Measurements from ENCODE around the gene VIPR1.

DNA sequence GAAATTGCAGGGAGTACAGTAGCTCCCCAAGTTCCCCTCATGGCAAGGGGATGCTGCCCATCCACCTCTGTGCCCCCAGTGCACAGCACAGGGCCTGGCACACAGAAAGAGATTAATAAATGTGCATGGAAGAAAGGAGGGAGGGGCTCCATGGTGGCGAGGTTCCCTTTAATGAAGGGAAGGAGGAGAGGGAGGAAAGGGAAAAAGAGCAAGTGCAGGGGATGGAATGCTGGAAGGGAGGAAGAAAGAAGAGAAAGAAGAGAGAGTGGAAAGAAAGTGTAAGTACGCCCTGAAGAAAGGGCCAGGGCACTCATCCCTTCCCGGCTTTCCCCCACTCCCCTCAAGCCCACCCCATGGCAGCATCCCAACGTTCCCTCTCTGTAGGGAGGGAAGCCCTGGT, 1.5 kb upstream of the VIPR1 start:
- TF ChIP-seq TARDBP (IDR thresholded peaks at IDR 0.05) (no peak), FOXA1 (IDR thresholded peaks at IDR 0.05) (no peak), FOXM1 (IDR thresholded peaks at IDR 0.05; ENCODE audit: borderline replicate concordance) (no peak), LEF1 (IDR thresholded peaks at IDR 0.05; ENCODE audit: borderline replicate concordance) (no peak), FOXK2 (IDR thresholded peaks at IDR 0.05) (no peak), CTBP1 (IDR thresholded peaks at IDR 0.05; ENCODE audit: borderline replicate concordance) (no peak), HDGF (IDR thresholded peaks at IDR 0.05; ENCODE audit: borderline replicate concordance) (no peak), SUZ12 (IDR thresholded peaks at IDR 0.05) (no peak), ELF4 (IDR thresholded peaks at IDR 0.05) (no peak)
- TF ChIP-seq, protein P1, sequence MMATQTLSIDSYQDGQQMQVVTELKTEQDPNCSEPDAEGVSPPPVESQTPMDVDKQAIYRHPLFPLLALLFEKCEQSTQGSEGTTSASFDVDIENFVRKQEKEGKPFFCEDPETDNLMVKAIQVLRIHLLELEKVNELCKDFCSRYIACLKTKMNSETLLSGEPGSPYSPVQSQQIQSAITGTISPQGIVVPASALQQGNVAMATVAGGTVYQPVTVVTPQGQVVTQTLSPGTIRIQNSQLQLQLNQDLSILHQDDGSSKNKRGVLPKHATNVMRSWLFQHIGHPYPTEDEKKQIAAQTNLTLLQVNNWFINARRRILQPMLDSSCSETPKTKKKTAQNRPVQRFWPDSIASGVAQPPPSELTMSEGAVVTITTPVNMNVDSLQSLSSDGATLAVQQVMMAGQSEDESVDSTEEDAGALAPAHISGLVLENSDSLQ (IDR thresholded peaks at IDR 0.05): no peak
